Stimulated activated CD8-positive, alpha-beta memory T cell treated with anti-CD3 and anti-CD28 coated beads, Interleukin-2, amount 100 ng/mL, for 48 hours (primary cell): Measurements from ENCODE around the gene POU2F2.

ENCODE experiments used
- DNase-seq, 2 donors: peaks; one replicate each; pipeline ENCODE4 v3.0.0-alpha.2; 2020; ENCODE audit warnings: low read depth in 2 of 2

Gene POU2F2

DNA sequence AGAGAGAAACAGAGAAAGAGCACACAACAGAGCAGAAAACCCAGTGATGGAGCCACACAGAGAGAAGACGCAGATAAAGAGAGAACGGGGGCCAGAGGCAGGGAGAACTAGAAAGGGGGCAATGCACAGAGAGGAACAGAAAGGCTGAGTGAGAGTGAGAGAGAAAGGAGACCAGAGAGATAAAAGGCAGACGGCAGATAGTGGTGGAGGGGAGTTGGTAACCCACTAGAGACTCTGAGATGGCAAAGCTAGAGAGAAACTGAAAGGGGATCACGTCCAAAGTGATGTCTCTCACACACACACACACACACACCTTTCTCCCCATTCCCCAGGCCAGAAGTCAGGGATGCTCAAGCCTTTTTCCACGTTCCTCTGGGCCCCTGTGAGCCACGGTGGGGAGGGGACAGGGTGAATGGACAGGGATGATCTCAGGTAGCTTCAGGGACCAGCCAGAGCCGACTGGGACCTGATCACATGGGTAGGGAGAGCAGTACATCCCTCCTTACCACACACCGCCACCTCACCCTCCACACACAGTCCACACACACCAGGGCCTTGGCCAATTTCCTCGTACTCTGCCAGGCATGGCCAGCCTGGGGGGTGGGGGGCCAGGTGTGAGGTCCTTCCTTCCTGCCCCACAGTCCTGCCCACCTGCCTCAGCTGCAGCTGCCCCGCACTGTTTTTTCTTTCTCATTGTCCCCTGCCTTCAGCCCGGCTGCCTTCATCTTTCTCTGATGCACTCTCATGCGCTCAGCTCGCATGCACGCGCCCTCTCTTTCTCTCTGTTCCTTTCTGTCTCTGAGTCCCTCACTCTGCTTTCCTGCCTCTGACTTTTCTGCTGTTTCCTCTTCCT is 22.5 kb upstream of the POU2F2 start:
- DNase-seq: no peak

DNA sequence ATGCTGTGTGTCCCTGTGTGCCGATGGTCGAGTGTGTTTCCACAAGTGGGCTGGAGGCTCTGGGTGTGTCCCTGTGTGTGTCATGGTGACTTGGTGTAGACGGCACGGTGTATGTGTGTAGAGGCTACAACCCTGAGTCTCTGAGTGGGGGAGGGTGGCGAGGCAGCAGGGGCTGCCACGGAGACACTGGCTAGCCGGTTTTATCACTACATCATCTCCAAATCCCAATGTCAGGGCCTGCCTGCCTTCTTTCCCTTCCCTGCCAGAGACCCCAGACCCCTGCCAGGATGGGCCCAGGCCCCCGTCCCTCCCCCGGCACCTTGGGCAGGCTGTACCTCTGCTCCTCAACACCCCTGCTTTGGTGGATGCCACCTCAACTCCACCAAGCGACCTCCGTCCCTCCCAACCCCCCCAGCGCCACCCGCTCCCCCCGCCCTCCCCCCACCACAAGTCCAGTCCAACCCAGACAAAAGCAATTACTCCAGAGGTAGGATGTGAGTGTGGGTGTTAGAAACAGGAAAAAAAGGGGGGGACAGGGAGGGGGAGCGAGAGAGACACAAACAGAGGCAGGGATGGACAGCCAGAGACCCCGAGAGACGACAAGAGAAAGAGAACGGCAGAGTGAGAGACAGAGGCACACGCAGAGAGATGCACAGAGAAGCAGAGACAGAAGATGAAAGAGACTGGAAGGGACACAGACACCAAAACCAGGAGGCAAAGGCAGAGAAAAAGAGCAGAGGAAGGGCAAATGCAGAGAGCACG is 21.6 kb upstream of the POU2F2 start:
- DNase-seq: no peak

DNA sequence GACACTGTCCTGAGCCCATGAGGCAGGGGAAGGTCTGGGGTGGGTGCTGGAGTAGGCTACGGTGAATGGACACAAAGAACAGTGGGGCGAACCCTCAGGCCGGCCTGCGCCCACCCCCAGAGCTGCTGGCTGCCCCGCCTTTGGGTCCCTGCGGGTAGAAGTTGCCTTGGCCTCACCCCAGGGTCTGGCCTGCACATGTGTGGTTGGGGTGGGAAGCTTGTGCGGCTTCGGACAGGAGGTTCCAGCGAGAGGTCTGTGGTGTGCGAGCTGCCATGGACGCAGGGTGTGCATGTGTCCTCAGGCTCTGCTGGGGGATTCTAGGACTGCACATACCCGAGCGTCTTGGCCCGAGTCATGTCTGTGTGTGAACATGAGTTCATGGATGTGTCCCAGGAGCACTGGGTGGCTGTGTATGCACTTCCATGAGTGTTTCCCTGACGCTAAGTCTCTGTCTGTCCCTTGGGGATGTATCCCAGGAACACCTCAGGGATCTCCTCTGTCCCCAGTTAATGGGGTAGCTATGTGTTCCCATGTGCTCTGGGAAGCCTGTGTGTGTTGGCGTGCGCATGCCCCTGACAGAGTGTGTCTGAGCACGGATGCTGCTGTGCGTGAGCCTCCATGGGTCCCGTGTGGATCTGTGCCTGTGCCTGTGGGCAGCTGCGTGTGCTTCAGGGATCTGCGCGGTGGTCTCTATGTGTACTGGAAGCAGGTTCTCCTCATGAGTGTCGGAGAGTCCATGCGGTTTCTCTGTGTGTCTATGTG is 20.8 kb upstream of the POU2F2 start:
- DNase-seq: no peak

DNA sequence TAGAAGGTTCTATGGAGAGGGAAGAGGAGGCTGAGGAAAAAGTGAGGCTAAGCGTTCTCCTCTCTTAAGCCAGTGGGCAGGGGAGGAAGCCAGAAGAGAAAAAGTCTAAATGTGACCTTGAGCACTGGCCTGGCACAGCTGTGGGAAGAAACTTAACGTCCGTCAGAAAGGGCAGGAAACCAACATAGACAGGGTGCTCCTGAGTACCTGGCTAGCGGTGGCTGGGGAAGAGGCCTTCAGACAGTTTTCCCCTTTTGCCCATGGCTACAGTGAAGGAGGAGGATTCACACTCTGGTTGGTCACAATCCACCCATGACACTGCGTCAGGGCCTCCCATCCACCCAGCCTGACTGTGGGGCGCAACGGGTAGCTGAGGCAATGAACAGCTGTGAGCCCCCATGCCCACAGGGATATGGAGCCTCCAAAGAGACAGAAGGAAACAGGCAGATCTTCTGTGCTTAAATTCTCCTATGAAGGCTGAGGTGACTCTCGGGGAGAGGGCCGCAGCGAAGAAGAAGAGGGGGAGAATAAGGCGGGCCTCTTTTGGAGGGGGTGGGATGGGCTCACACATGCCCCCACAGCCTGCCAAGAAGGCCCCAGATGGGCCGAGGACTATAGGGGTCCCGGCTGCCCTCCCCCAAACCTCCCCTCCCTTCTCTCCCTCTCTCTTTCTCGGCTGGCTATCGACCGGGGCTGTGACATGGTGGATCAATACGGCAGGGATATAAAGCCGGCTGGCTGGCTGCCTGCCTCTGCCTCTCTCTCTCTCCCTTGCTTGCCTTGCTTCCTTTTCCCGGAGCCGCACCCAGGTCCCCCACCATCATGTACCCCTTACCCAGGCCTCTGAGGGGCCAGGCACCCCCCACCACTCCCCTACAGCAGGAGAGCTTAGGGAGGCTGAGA is 19.8 kb upstream of the POU2F2 start:
- DNase-seq: no peak

DNA sequence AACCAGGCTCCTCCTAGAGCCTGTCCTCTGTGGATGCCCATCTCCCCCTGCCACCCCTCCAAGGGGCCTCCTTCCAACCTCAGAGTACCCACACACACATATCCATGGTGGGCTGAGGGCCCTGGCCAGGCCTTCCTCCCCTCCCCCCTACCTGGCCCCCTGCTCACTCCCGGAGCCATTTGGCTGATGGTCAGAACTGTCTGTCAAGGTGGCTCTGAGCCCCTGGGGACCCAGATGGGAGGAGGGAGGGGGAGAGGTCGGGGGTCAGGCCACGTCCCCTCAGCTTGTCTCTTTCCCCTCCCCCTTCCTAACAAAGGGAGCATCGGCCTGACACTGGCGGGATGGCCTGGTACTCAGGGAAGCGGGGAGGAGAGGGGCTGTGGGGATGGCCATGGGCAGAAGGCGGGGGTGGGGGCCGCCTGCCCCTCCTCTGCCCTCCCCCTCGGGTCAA is 18.7 kb upstream of the POU2F2 start:
- no peak for DNase-seq

DNA sequence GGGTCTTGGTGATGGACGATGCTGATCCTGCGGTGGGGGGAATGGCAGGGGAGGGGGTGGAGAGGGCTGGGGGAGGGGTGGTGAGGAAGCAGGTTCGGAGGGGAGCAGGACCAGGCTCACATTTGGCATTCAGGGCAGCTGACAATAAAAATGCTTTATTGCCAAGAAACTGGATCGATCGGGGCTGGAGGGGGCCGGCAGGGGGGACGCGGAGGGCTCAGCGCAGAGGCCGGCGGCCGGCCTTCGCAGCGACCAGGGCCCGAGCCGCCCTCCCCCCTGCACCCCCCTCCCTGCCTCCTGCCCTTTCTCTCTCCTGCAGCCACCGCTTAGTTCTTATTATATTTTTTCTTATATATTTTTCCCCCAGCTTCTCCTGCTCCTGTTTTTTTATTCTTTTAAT is 18.1 kb upstream of the POU2F2 start:
- no peak for DNase-seq

DNA sequence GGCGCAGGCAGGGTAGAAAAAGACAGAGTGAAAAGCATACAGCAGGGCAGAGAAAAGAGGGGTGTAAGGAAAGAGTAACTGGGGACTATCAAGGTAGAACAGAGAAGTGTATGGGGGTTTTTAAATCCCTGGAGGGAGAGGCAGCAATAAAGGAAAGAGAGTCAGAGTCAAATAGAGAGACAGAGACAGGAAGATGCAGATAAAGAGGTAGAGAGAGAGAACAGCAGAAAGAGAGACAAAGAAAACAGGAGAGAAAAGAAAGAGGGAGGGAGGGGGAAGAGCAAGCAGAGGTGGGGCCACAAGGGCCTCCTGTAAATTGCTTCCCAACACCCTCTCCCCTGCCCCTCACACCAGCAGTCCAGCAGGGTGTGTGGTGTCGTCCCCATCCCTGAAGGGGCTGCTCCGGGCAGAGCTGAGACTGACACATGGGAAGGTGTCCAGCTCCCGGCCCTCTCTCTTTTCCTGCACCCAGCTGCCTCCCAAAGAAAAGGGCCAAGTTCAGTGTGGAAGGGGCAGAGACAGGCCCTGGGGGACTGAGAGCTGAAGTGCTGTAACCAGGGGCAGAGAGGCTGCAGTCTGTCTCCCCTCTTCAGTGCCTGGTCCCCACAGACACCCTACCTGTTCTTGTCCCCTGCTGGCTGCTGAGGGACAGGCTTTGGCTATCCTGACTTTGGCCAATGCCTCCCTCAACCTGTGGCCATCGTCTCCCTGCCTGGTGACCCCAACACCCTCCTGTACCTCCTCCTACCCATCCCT is 17.4 kb upstream of the POU2F2 start:
- no peak for DNase-seq

DNA sequence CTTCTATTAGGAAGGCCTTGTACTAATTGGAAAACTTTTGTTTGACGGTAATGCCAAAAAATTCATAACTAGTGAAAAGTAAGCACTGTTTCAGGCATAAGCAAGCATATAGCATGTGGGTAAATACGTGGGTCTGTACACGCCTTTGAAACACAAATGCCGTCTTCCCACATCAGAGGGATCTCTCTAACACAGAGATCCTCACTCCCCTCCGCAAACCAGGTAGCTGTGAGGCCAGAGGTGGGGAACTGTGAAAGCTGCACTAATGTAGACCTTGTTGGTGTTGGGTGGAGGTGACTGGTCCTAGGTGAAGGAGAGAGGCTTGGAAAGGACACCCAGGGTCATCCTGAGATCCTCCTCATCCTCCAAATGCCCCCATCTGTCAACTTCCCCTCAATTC is 16.0 kb upstream of the POU2F2 start:
- no peak for DNase-seq

DNA sequence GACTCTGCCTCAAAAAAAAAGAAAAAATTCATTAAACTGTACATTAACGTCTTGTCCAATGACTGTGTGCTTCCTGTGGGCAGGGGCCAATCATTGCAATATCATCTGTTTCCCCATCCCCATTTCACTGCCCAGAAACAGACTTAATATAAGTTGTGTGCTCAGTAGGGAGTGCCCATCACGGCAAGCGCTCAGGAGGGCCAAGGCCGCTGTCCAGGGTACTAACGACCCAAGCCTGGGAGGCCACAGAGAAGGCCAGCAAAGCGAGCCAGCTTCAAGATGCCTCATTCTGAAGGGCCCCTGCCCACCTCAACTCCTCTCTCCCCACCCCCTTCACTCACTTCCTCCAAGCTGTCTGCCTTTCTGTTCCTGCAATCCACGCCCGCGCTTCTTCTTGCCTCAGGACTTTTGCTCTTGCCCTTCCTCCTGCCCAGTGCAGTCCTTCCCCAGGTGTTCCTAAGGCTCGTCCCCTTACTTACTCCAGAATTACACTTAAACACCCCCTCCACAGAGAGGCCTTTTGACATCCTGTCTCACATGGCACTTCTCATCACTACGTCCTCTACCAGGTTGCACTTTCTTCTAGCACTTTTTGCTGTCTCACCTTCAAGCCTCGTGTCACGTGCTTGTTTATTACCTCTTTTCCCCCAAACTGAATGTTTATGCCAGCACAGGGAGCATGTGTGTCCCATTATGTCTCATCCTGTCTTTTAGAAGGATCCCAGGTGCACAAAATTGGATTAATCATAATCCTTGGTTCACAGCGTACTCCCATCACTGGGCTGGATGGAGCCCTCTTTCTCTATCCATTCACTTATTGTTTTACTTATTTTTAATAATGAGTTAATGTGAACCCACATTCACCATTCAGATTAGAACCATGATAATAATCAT is 11.3 kb upstream of the POU2F2 start:
- no peak for DNase-seq

DNA sequence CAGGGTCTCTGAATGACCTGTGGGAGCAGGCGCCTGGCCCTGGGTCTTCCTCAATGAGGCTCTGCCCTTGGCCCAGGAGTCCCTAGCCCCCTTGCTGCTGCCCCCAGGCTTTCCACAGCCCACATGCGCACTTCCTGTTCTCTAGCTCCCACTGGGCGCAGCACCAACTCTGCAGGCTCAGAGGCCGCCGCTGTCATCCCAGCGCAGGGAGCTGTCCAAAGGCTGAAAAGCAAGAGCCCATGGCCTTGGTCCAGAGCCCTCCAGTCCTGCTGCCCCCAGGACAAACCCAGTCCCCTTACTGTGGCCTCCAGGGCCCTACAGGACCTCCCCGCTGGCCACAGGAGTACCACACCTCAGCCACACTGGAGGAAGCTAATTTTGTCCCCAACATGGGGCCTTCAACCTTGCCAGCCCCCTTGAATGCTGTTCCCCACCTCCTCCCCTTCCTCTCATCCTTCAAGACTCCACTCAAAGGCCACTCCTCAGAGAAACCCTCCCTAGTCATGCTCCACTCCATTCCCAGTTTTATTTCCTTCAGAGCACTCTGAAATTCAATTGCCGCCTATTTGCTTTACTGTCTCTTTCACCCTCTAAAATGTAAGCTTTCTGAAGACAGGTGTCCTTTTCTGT is 8.0 kb upstream of the POU2F2 start:
- no peak for DNase-seq

DNA sequence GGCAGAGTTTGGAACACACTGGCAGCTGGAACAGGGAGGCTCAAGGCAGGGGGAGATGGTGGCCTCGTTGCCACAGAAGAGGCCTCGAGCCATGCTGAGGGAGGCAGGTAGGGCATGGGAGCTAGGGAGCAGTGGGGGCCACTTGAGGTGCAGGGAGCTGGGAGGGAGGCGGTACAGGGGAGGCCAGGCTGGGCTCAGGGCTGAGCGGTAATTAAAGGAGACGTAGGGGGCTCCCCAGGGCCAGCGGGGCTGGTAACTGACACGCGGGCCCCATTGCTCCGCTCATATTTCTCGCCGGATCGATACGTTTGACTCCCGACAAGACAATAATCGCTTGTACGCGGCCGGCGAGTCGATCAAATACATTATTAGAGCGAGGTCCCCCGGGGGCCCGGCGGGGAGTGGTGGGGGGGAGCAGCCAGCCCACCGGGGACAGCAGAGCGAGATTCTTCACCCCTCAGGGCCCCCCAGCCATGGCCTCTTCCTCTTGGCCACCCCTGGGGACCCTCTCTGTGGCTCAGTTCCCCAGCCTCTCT is 2.4 kb upstream of the POU2F2 start:
- DNase-seq: no peak

DNA sequence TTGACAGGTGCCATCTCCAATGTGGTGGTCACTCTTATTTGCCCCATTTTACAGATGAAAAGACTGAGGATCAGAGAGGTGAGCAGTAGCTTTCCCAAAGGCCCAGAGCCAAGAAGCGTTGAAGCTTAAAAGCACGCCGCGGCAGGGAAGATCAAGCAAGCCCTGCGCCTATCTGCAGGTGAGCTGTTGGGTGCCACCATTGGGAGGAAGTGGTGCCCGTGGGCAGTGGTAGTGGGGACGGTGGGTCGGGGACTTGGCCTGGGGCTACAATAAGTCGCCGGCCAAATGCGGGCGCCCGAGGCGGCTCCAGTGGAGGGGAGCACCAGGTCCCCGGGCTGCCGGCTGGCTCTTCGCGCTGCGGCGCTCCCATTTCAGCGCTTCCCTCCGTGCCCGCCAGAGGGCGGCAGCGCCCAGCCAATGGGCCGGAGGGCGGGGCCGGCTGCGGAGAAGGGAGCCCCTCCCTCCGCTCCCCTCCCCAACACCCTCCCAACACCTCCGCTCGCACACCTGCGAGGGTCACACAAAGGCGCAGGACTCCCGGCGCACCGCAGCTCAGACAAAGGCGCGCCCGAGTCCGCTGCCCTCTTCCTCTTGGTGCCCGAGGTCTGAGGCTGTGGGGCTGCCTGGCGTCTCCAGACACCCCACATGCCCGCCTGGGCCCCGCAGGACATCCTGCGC is 744 bp upstream of the POU2F2 start:
- DNase-seq: peak; percentile 71 to 79

DNA sequence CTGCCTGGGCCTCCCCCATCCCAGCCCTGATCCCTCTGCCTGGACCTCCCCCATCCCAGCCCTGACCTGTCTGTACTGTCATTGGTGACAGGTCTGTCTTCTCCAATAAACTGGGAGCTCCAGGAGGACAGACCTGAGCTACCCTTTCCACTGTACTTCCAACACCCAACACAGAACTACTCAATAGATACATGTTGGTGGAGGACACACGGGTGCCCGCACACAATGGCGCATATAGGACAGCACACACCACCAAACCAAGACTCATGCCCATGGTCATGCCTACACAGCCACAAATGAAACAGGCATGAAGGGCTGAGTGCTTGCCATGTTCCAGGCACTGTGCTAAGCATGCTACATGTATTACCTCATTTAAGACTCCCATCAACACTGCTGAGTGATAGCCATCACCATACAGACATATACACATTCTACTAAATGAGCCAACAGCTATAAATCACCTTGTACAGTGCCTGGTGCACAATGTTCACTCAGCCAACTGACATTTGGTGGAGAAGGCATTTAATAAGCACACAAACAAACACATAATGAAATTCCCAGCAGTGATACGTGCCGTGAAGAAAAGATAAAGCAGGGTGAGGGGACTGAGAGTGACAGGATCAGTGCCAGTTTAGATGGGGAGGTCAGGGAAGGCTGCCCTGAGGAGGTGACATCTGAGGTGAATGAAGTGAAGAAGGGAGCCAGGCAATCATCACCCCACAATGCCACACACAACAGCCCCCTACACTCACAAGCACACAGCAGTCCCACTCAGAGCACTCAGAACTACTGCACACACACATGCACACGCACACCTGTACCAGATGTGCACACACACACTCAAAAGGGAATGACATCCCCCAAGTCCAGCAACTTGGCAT is 857 bp downstream of the POU2F2 start:
- DNase-seq: no peak

DNA sequence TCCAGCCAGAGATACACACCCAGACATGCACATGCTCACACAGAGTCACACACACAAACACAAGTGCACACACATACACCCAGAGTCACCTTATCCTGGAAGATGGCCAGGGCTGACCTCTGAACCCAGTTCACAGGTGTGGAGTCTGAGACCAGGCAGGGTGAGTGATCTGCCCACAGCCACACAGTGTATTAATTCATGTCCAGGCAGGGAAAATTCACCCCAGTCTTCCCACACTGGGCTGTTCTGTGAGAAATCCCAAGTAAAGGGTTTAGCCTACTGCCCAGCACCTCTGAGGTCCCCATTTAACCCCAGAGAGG is 2.0 kb downstream of the POU2F2 start:
- no peak for DNase-seq

DNA sequence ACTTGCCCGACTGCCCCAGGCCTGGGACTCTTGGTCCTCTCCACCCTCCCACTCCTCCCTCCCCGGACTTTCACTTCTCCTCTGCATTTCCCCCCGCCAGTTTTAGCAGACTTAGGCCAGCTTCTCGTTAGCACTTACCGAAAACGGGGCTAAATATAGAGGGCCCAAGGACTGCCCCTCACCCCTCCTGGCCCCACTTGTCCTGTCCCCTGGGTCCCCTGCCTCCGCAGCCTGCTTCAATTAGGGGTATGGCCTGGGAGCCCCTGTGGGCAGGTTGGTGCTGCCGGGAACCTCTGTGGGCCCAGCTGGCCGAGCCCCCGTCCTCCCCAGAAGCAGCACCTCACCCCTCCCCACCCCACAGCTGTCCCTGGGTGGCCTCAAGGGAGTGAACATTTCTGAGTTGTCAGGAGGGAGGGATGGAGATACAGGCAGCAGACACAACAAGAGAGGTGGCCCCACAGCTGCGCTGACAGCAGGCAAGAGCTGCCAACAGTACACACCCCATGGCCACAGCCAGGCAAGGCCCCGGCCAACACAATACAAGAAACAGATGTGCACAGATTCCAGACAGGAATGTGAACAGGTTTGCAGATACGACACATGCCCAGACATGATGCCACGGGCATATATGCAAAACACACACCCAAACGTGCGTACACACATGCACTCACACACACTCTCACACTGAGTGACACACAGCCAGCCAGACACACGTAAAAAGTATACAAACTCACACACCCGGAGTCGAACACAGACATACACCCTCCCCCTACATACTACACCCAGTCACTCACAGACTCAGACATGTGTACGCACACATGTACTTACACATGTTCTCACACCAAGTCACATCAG is 2.6 kb downstream of the POU2F2 start:
- DNase-seq: no peak

DNA sequence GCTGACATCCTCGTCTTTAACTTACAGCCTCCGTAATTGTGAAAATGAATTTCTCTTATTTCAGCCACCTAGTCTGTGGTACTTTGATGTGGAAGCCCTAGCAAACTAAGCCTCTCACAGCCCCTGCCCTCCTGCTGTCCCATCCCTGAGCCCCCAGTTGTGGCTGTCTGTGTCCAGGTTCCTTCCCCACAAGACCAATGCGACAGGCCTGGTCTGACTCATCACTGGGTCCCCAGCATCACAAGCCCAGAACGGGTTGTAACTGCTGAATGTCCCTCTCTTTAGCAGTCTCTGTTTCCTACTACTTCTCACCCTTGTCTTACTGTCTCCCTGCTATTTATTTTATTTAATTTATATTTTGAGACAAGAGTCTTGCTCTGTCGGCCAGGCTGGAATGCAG is 5.7 kb downstream of the POU2F2 start:
- no peak for DNase-seq
